Measurements from ENCODE around the gene VAV1. TPM values are rescaled to one million over a fixed set of nuclear protein-coding genes. Genes with fewer than 3 reads are reported as not detected.

VAV1 gene
- total and polyA plus RNA-seq, 2 experiments from 2014 or later = not detected

- no peaks in the 10 kb centered on the region for H3K9me3 ChIP-seq (ENCODE audit: low read depth)
- no peak overlapping the region for H3K4me2 ChIP-seq (ENCODE audit: unreplicated experiment)
- no peak for TF ChIP-seq EZH2phosphoT487 (IDR thresholded peaks at IDR 0.05; ENCODE audit: insufficient read depth, low read depth)
- no peak for TF ChIP-seq EZH2 (IDR thresholded peaks at IDR 0.05; ENCODE audit: insufficient read depth, poor library complexity, severe bottlenecking)
- no peak overlapping the region for H3K27ac ChIP-seq
- H4K20me1 ChIP-seq (ENCODE audit: insufficient read depth) = no peaks in the 10 kb centered on the region
- DNase-seq = no peak
- no peak overlapping the region for H3K9ac ChIP-seq
- H2AFZ ChIP-seq = no peak overlapping the region
- H3K4me1 ChIP-seq (ENCODE audit: insufficient read depth) = no peaks in the 10 kb centered on the region
- H3K9me2 ChIP-seq (ENCODE audit: insufficient read depth) = no peaks in the 10 kb centered on the region
- no peaks in the 10 kb centered on the region for H3K79me2 ChIP-seq (ENCODE audit: insufficient read depth)
- peaks cover 6% of the 10 kb centered on the region; the same call in 1 of the 2 replicates for H3K27me3 ChIP-seq (replicated peaks; ENCODE audit: insufficient read depth)
- no peaks in the 10 kb centered on the region for H3F3A ChIP-seq (ENCODE audit: insufficient read depth)
- H3K4me3 ChIP-seq = no peak overlapping the region
- H3K36me3 ChIP-seq (ENCODE audit: low read depth) = no peaks in the 10 kb centered on the region
- in situ Hi-C loops (cut with MboI) = no loop called here
- WGBS, 2 experiments (ENCODE audit: low coverage in 1 of 2, low lambda C conversion rate in 2 of 2, missing lambda C conversion rate in 2 of 2) = 20 to 27% methylated on average over 5 of the region's 5 CpGs
These were observed 18.0 kb downstream of the VAV1 start for GRCh38 chr19:6790194-6791128.

DNA sequence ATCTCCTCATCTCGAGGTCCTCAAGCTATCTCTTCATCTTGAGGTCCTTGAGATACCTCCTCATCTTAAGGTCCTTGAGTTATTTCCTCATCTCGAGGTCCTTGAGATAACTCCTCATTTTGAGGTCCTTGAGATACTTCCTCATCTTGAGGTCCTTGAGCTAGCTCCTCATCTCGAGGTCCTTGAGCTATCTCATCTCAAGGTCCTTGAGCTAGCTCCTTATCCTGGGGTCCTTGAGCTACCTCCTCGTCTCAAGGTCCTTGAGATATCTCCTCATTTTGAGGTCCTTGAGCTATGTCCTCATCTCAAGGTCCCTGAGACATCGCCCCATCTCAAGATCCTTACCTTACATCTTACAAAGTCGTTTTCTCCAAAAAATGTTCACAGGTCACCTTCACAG lies 18.7 kb downstream of the VAV1 start:
- Histone ChIP-seq H3K79me2 (ENCODE audit: insufficient read depth) (no peaks in the 10 kb centered on the region), H3K4me2 (ENCODE audit: unreplicated experiment) (no peak overlapping the region), H3K4me1 (ENCODE audit: insufficient read depth) (no peaks in the 10 kb centered on the region), H3K27ac (no peak overlapping the region), H3K9ac (no peak overlapping the region), H3K36me3 (ENCODE audit: low read depth) (no peaks in the 10 kb centered on the region), H4K20me1 (ENCODE audit: insufficient read depth) (no peaks in the 10 kb centered on the region), H2AFZ (no peak overlapping the region), H3F3A (ENCODE audit: insufficient read depth) (no peaks in the 10 kb centered on the region), H3K4me3 (no peak overlapping the region), H3K27me3 (replicated peaks; ENCODE audit: insufficient read depth) (peaks cover 6% of the 10 kb centered on the region; the same call in 1 of the 2 replicates), H3K9me3 (ENCODE audit: low read depth) (no peaks in the 10 kb centered on the region), H3K9me2 (ENCODE audit: insufficient read depth) (no peaks in the 10 kb centered on the region)
- no peak for DNase-seq
- in situ Hi-C loops (cut with MboI) = no loop called here
- no peak for TF ChIP-seq EZH2 (IDR thresholded peaks at IDR 0.05; ENCODE audit: insufficient read depth, poor library complexity, severe bottlenecking)
- no peak for TF ChIP-seq EZH2phosphoT487 (IDR thresholded peaks at IDR 0.05; ENCODE audit: insufficient read depth, low read depth)
- WGBS, 2 experiments (ENCODE audit: low coverage in 1 of 2, low lambda C conversion rate in 2 of 2, missing lambda C conversion rate in 2 of 2) = 18 to 21% methylated on average over 6 of the region's 6 CpGs

DNA sequence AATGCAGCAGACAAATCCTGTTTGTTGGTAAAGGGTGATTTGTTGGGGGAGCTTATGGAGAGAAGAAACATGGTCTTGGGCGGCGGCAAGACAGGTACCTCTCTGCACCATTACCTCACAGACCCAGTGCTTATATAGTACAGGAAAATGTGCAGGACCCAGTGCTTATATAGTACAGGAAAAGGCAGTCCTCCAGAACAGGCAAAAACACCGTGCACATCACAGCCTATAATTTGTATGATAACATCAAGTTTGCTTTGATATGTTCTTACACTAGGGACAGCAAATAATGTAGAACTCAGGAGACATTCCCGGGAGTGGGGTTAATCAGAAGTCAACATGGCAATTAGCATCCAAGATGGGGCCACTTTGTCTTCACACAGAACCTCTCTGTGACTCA lies 20.9 kb downstream of the VAV1 start:
- in situ Hi-C loops (cut with MboI) = no loop called here
- H2AFZ ChIP-seq = no peak overlapping the region
- no peaks in the 10 kb centered on the region for H3K4me1 ChIP-seq (ENCODE audit: insufficient read depth)
- no peak overlapping the region for H3K4me3 ChIP-seq
- no peaks in the 10 kb centered on the region for H3K9me3 ChIP-seq (ENCODE audit: low read depth)
- no peak overlapping the region for H3K27ac ChIP-seq
- no peak overlapping the region for H3K9ac ChIP-seq
- no peaks in the 10 kb centered on the region for H3K79me2 ChIP-seq (ENCODE audit: insufficient read depth)
- H3K36me3 ChIP-seq (ENCODE audit: low read depth) = no peaks in the 10 kb centered on the region
- no peak overlapping the region for H3K4me2 ChIP-seq (ENCODE audit: unreplicated experiment)
- H3F3A ChIP-seq (ENCODE audit: insufficient read depth) = no peaks in the 10 kb centered on the region
- peaks cover 9% of the 10 kb centered on the region; the same call in 1 of the 2 replicates for H3K27me3 ChIP-seq (replicated peaks; ENCODE audit: insufficient read depth)
- H4K20me1 ChIP-seq (ENCODE audit: insufficient read depth) = no peaks in the 10 kb centered on the region
- no peak for DNase-seq
- 56 to 57% methylated on average over 4 of the region's 4 CpGs for WGBS, 2 experiments (ENCODE audit: low coverage in 1 of 2, low lambda C conversion rate in 2 of 2, missing lambda C conversion rate in 2 of 2)
- no peak for TF ChIP-seq EZH2 (IDR thresholded peaks at IDR 0.05; ENCODE audit: insufficient read depth, poor library complexity, severe bottlenecking)
- no peak for TF ChIP-seq EZH2phosphoT487 (IDR thresholded peaks at IDR 0.05; ENCODE audit: insufficient read depth, low read depth)
- no peaks in the 10 kb centered on the region for H3K9me2 ChIP-seq (ENCODE audit: insufficient read depth)

DNA sequence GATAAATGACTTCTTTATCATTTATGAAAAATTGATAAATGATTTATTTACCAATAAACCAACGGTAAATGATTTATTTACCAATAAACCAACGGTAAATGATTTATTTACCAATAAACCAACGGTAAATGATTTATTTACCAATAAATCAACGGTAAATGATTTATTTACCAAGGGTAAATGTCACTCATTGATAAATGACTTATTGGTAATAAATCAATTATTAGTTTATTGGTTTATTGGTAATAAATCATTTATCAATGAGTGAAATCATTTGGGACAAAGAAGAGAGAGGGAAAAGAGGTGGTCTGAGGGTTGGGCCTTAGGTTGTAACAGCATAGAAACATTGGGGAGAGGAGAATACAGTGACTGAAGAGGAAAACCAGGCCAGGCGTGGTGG lies 21.5 kb downstream of the VAV1 start:
- no peak overlapping the region for H3K4me3 ChIP-seq
- DNase-seq = no peak
- H3K36me3 ChIP-seq (ENCODE audit: low read depth) = no peaks in the 10 kb centered on the region
- no peaks in the 10 kb centered on the region for H3K4me1 ChIP-seq (ENCODE audit: insufficient read depth)
- H2AFZ ChIP-seq = no peak overlapping the region
- no peaks in the 10 kb centered on the region for H4K20me1 ChIP-seq (ENCODE audit: insufficient read depth)
- no peak overlapping the region for H3K27ac ChIP-seq
- H3K9me2 ChIP-seq (ENCODE audit: insufficient read depth) = no peaks in the 10 kb centered on the region
- WGBS, 2 experiments (ENCODE audit: low coverage in 1 of 2, low lambda C conversion rate in 2 of 2, missing lambda C conversion rate in 2 of 2) = 48 to 54% methylated on average over 5 of the region's 5 CpGs
- no peaks in the 10 kb centered on the region for H3K9me3 ChIP-seq (ENCODE audit: low read depth)
- no peak overlapping the region for H3K4me2 ChIP-seq (ENCODE audit: unreplicated experiment)
- in situ Hi-C loops (cut with MboI) = no loop called here
- H3K9ac ChIP-seq = no peak overlapping the region
- no peaks in the 10 kb centered on the region for H3K79me2 ChIP-seq (ENCODE audit: insufficient read depth)
- H3K27me3 ChIP-seq (replicated peaks; ENCODE audit: insufficient read depth) = peaks cover 9% of the 10 kb centered on the region; the same call in 1 of the 2 replicates
- H3F3A ChIP-seq (ENCODE audit: insufficient read depth) = no peaks in the 10 kb centered on the region
- TF ChIP-seq EZH2phosphoT487 (IDR thresholded peaks at IDR 0.05; ENCODE audit: insufficient read depth, low read depth) (no peak), EZH2 (IDR thresholded peaks at IDR 0.05; ENCODE audit: insufficient read depth, poor library complexity, severe bottlenecking) (no peak)
